HEK293 (cell line): ENCODE measurements around the gene NRG2.

Experiments used
- CTCF ChIA-PET: fragments of 350-600 bp; formaldehyde crosslinking; extraction: SDS; loops from one replicate; lab custom pipeline; 2021; ENCODE audit warnings: antibody characterized with exemption; lab: Yijun Ruan, JAX
- POLR2A ChIA-PET: fragments of 300-600 bp; formaldehyde crosslinking; extraction: SDS; loops from one replicate; lab custom pipeline; 2020; ENCODE audit warnings: antibody characterized with exemption, inconsistent platforms; lab: Yijun Ruan, JAX
- H3K27ac ChIP-seq: fragments of 200-500 bp; sonication (Bioruptor generic); 2 replicates; pipeline ENCODE4 v1.5.1; 2014; ENCODE audit warnings: low read depth, low read length, control low read depth, inconsistent platforms; ENCODE audit errors: extremely low read depth
- H3K36me3 ChIP-seq, 2 experiments: fragments of 200-500 bp in 1 of 2; sonication (Bioruptor generic) in 1 of 2; 1 replicate in 1 of 2; 2 replicates in 1 of 2; pipeline ENCODE4 v1.5.1; 2014 to 2017; ENCODE audit warnings: inconsistent platforms in 2 of 2, low read length in 2 of 2; ENCODE audit not compliant: control insufficient read depth in 2 of 2, insufficient read depth in 1 of 2
- H3K4me1 ChIP-seq: fragments of 200-500 bp; sonication (Bioruptor generic); 2 replicates; pipeline ENCODE4 v1.5.1; 2014; ENCODE audit warnings: mild to moderate bottlenecking, low read length, inconsistent platforms; ENCODE audit not compliant: control insufficient read depth, insufficient read depth
- H3K4me3 ChIP-seq: 2 replicates; pipeline ENCODE4 v1.5.1; 2011; ENCODE audit warnings: low read depth, mild to moderate bottlenecking, control low read depth, low read length, moderate library complexity
- H3K9me3 ChIP-seq: fragments of 200-500 bp; sonication (Bioruptor generic); 2 replicates; pipeline ENCODE4 v1.5.1; 2014; ENCODE audit warnings: low read depth, low read length, inconsistent platforms; ENCODE audit not compliant: control insufficient read depth, insufficient read depth
- MEIS1 ChIP-seq: sonication (generic); formaldehyde crosslinking; IDR thresholded peaks from 2 replicates; pipeline ENCODE4 v1.8.1; 2022; ENCODE audit warnings: missing genetic modification reagents, mild to moderate bottlenecking, borderline replicate concordance
- MYNN ChIP-seq: fragments of 450-650 bp; formaldehyde crosslinking; IDR thresholded peaks from 2 replicates; pipeline ENCODE4 v1.5.1; 2016; ENCODE audit warnings: missing biosample characterization, missing genetic modification characterization, borderline replicate concordance
- ZBTB7A ChIP-seq: fragments of 450-650 bp; formaldehyde crosslinking; IDR thresholded peaks from 2 replicates; pipeline ENCODE4 v1.5.1; 2016; ENCODE audit warnings: low read depth, missing biosample characterization, missing genetic modification characterization
- ZBTB8A ChIP-seq: fragments of 450-650 bp; formaldehyde crosslinking; IDR thresholded peaks from 2 replicates; pipeline ENCODE4 v1.5.1; 2016; ENCODE audit warnings: missing biosample characterization, missing genetic modification characterization
- ZEB2 ChIP-seq: fragments of 450-650 bp; formaldehyde crosslinking; IDR thresholded peaks from 2 replicates; pipeline ENCODE4 v1.5.1; 2016; ENCODE audit warnings: missing biosample characterization, missing genetic modification characterization
- ZNF114 ChIP-seq: fragments of 450-650 bp; formaldehyde crosslinking; IDR thresholded peaks from 2 replicates; pipeline ENCODE4 v1.5.0; 2017; ENCODE audit warnings: missing biosample characterization, missing genetic modification characterization
- ZNF140 ChIP-seq: fragments of 450-650 bp; formaldehyde crosslinking; IDR thresholded peaks from 2 replicates; pipeline ENCODE4 v1.5.1; 2016; ENCODE audit warnings: missing biosample characterization, missing genetic modification characterization
- ZNF175 ChIP-seq: fragments of 450-650 bp; formaldehyde crosslinking; IDR thresholded peaks from 2 replicates; pipeline ENCODE4 v1.5.1; 2016; ENCODE audit warnings: missing biosample characterization, missing genetic modification characterization
- ZNF24 ChIP-seq: fragments of 450-650 bp; formaldehyde crosslinking; IDR thresholded peaks from 2 replicates; pipeline ENCODE4 v1.5.1; 2016; ENCODE audit warnings: missing biosample characterization, missing genetic modification characterization
- ZNF274 ChIP-seq, 2 experiments: fragments of 200-500 bp in 1 of 2; fragments of 450-650 bp in 1 of 2; sonication (Bioruptor generic) in 1 of 2; formaldehyde crosslinking in 1 of 2; IDR thresholded peaks; 2 replicates each; pipeline versions ENCODE4 v1.5.1 to v1.6.1; 2014 to 2016; ENCODE audit warnings: borderline replicate concordance in 1 of 2, inconsistent platforms in 1 of 2, low read length in 1 of 2, missing biosample characterization in 1 of 2, missing genetic modification characterization in 1 of 2
- ZNF311 ChIP-seq: fragments of 450-650 bp; formaldehyde crosslinking; IDR thresholded peaks from 2 replicates; pipeline ENCODE4 v1.5.1; 2017; ENCODE audit warnings: missing biosample characterization, missing genetic modification characterization, borderline replicate concordance
- ZNF423 ChIP-seq: fragments of 450-650 bp; formaldehyde crosslinking; IDR thresholded peaks from 2 replicates; pipeline ENCODE4 v1.5.1; 2016; ENCODE audit warnings: missing biosample characterization, missing genetic modification characterization
- ZNF513 ChIP-seq: fragments of 450-650 bp; IDR thresholded peaks from 2 replicates; pipeline ENCODE4 v1.5.1; 2018; ENCODE audit warnings: missing biosample characterization, missing genetic modification characterization
- ZNF514 ChIP-seq: fragments of 450-650 bp; formaldehyde crosslinking; IDR thresholded peaks from 2 replicates; pipeline ENCODE4 v1.5.1; 2016; ENCODE audit warnings: missing biosample characterization, missing genetic modification characterization
- ZNF521 ChIP-seq: fragments of 450-650 bp; formaldehyde crosslinking; IDR thresholded peaks from 2 replicates; pipeline ENCODE4 v1.5.1; 2017; ENCODE audit warnings: missing biosample characterization, mild to moderate bottlenecking, missing genetic modification characterization
- ZNF529 ChIP-seq: fragments of 450-650 bp; formaldehyde crosslinking; IDR thresholded peaks from 2 replicates; pipeline ENCODE4 v1.5.1; 2017; ENCODE audit warnings: missing genetic modification characterization, missing biosample characterization; ENCODE audit not compliant: insufficient replicate concordance
- ZNF548 ChIP-seq: fragments of 450-650 bp; formaldehyde crosslinking; IDR thresholded peaks from 2 replicates; pipeline ENCODE4 v1.5.1; 2016; ENCODE audit warnings: missing biosample characterization, missing genetic modification characterization
- ZNF670 ChIP-seq: fragments of 450-650 bp; formaldehyde crosslinking; IDR thresholded peaks from 2 replicates; pipeline ENCODE4 v1.5.1; 2016; ENCODE audit warnings: missing biosample characterization, missing genetic modification characterization, low read depth
- ZNF707 ChIP-seq: fragments of 450-650 bp; formaldehyde crosslinking; IDR thresholded peaks from 2 replicates; pipeline ENCODE4 v1.5.1; 2016; ENCODE audit warnings: missing biosample characterization, missing genetic modification characterization
- ZNF785 ChIP-seq: fragments of 450-650 bp; formaldehyde crosslinking; IDR thresholded peaks from 2 replicates; pipeline ENCODE4 v1.5.1; 2016; ENCODE audit warnings: missing biosample characterization, missing genetic modification characterization
- ZNF837 ChIP-seq: fragments of 450-650 bp; formaldehyde crosslinking; IDR thresholded peaks from 2 replicates; pipeline ENCODE4 v1.5.1; 2016; ENCODE audit warnings: missing biosample characterization, missing genetic modification characterization
- ZSCAN18 ChIP-seq: fragments of 450-650 bp; formaldehyde crosslinking; IDR thresholded peaks from 2 replicates; pipeline ENCODE4 v1.5.1; 2016; ENCODE audit warnings: missing biosample characterization, missing genetic modification characterization
- ZXDB ChIP-seq: fragments of 450-650 bp; formaldehyde crosslinking; IDR thresholded peaks from 2 replicates; pipeline ENCODE4 v1.5.1; 2016; ENCODE audit warnings: missing biosample characterization, missing genetic modification characterization
- TF ChIP-seq, protein P1 (sequence below): fragments of 450-650 bp; formaldehyde crosslinking; IDR thresholded peaks from 2 replicates; pipeline ENCODE4 v1.5.1; 2017; ENCODE audit warnings: missing biosample characterization, missing genetic modification characterization
- TF ChIP-seq, protein P2 (sequence below): sonication (generic); formaldehyde crosslinking; IDR thresholded peaks from 2 replicates; pipeline ENCODE4 v1.8.1; 2022; ENCODE audit warnings: mild to moderate bottlenecking, moderate library complexity, missing genetic modification reagents

NRG2 gene

DNA sequence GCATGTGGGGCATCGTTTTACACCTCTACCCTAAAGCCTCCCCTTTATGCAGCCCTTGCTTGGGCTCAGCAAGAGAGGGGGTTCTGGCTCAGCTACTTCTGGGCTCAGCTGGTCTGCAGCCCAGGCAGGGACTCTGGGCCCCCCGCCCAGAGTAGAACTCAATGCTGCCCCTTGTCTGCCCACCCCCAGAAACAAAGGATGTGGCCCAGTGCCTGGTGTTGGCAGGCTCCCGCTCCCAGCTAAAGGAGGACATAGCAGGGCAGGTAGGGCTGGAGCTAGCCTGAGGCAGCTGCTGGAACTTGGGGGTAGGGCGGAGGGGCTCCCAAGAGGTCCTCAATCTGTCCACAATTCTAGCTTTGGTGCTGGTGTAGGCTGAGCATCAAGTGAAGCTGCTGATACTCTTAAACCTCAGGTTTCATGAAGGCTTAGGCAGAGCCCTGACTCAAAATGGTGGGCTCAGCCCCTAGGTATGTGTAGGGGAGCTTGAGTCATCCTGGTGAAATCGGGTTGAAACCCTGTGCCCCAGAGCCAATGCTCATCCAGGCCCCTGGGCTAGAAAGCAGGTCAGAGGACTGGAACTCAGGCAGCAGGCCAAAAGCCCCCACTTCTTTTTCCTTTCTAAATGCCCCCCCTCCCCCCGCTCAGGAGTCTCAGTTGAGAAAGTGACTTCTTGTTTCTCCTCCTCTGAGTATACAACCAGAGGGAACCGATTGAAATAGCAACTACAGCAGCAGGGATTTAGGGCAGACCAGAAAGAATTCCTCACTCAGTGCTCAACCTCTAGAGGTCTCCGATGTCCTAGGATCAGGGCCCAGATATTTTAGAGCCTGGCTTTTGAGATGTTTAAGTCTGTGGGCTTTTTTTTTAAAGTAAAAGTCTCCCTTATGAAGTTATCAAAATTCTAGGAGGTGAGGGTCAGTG is 236.1 kb downstream of the NRG2 start:
- CTCF ChIA-PET = interaction anchor here (0.6 to 2.9 kb wide), 5 partner anchors 20 to 161 kb away, joined by 3 to 13 read pairs (median 3); no protein-coding TSS in a partner anchor
- no peak for TF ChIP-seq ZNF274 (IDR thresholded peaks at IDR 0.05; ENCODE audit: low read length)
- TF ChIP-seq ZNF274 (tag by site-specific recombination; IDR thresholded peaks at IDR 0.05; ENCODE audit: borderline replicate concordance) = no peak
- no peak for TF ChIP-seq ZEB2 (tag by site-specific recombination)
- TF ChIP-seq ZNF521 (tag by site-specific recombination) = no peak
- no peak for TF ChIP-seq ZBTB7A (tag by site-specific recombination)
- TF ChIP-seq ZXDB = no peak
- no peak for TF ChIP-seq ZNF513 (tag by site-specific recombination)
- no peak for TF ChIP-seq MYNN (tag by site-specific recombination)
- no peak for TF ChIP-seq ZSCAN18 (tag by site-specific recombination)
- POLR2A ChIA-PET = no interaction called here

GRCh38 chr5:139806111-139806510 is 237.0 kb downstream of the NRG2 start:
- Histone ChIP-seq H3K27ac (no peak overlapping the region), H3K4me3 (no peak overlapping the region), H3K9me3 (no peaks in the 10 kb centered on the region), H3K36me3 (no peaks in the 10 kb centered on the region)
- no peak for TF ChIP-seq ZNF274 (IDR thresholded peaks at IDR 0.05; ENCODE audit: low read length)
- TF ChIP-seq ZNF274 (tag by site-specific recombination; IDR thresholded peaks at IDR 0.05; ENCODE audit: borderline replicate concordance) = no peak
- no peak for TF ChIP-seq ZNF837 (tag by site-specific recombination)
- TF ChIP-seq, protein P1, sequence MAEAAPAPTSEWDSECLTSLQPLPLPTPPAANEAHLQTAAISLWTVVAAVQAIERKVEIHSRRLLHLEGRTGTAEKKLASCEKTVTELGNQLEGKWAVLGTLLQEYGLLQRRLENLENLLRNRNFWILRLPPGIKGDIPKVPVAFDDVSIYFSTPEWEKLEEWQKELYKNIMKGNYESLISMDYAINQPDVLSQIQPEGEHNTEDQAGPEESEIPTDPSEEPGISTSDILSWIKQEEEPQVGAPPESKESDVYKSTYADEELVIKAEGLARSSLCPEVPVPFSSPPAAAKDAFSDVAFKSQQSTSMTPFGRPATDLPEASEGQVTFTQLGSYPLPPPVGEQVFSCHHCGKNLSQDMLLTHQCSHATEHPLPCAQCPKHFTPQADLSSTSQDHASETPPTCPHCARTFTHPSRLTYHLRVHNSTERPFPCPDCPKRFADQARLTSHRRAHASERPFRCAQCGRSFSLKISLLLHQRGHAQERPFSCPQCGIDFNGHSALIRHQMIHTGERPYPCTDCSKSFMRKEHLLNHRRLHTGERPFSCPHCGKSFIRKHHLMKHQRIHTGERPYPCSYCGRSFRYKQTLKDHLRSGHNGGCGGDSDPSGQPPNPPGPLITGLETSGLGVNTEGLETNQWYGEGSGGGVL (tag by site-specific recombination) = no peak
- TF ChIP-seq ZBTB8A (tag by site-specific recombination) = no peak
- TF ChIP-seq ZNF707 (tag by site-specific recombination) = no peak
- TF ChIP-seq ZNF514 (tag by site-specific recombination) = no peak
- TF ChIP-seq, protein P2, sequence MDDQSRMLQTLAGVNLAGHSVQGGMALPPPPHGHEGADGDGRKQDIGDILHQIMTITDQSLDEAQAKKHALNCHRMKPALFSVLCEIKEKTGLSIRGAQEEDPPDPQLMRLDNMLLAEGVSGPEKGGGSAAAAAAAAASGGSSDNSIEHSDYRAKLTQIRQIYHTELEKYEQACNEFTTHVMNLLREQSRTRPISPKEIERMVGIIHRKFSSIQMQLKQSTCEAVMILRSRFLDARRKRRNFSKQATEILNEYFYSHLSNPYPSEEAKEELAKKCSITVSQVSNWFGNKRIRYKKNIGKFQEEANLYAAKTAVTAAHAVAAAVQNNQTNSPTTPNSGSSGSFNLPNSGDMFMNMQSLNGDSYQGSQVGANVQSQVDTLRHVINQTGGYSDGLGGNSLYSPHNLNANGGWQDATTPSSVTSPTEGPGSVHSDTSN (CRISPR knock-in tag) = no peak
- TF ChIP-seq ZNF785 (tag by site-specific recombination) = no peak
- TF ChIP-seq ZNF529 (tag by site-specific recombination) = no peak
- no peak for TF ChIP-seq ZNF140
- no peak for TF ChIP-seq ZNF24
- TF ChIP-seq ZNF175 (tag by site-specific recombination) = no peak
- no peak for TF ChIP-seq MEIS1
- no peak for TF ChIP-seq ZNF423 (tag by site-specific recombination)
- no peak for TF ChIP-seq ZNF114 (tag by site-specific recombination)
- TF ChIP-seq ZNF548 (tag by site-specific recombination) = no peak
- TF ChIP-seq ZNF311 (tag by site-specific recombination) = no peak
- TF ChIP-seq ZNF670 (tag by site-specific recombination) = no peak
- TF ChIP-seq, all 188 proteins: peak for 0
- H3K4me1 ChIP-seq = no peaks in the 10 kb centered on the region
- ChIA-PET CTCF (interaction anchor here (0.6 to 2.9 kb wide), 4 partner anchors 14 to 162 kb away, joined by 3 to 13 read pairs (median 6); no protein-coding TSS in a partner anchor), POLR2A (no interaction called here)

More for the DNA sequence above, 236.1 kb downstream of the NRG2 start:
- Histone ChIP-seq H3K27ac (no peak overlapping the region), H3K4me1 (no peaks in the 10 kb centered on the region), H3K36me3 (no peaks in the 10 kb centered on the region), H3K4me3 (no peak overlapping the region), H3K9me3 (no peaks in the 10 kb centered on the region)
